BLaER1 treated with 17β-estradiol and CSF1 and Interleukin-3, amounts not matched to agents 10 nM and 100 nM (cell line): ENCODE measurements around the gene RFX1.
"Not testable (repeated sequence)": the region's sequence is repeated elsewhere in the genome, so short reads cannot be mapped to it uniquely, and the experiment has no call there.

Experiments used
- H3K27ac ChIP-seq, 11 experiments: shearing (Covaris generic); formaldehyde crosslinking; 2 replicates each; pipeline ENCODE4 v1.8.1; 2022
- H3K27me3 ChIP-seq, 11 experiments: shearing (Covaris generic); formaldehyde crosslinking; 2 replicates each; pipeline ENCODE4 v1.8.1; 2022
- H3K36me3 ChIP-seq, 11 experiments: shearing (Covaris generic); formaldehyde crosslinking; 2 replicates each; pipeline ENCODE4 v1.8.1; 2022
- H3K4me1 ChIP-seq, 10 experiments: shearing (Covaris generic); formaldehyde crosslinking; 2 replicates each; pipeline ENCODE4 v1.8.1; 2022
- H3K4me2 ChIP-seq, 11 experiments: shearing (Covaris generic); formaldehyde crosslinking; 2 replicates each; pipeline ENCODE4 v1.8.1; 2022
- H3K4me3 ChIP-seq, 10 experiments: shearing (Covaris generic); formaldehyde crosslinking; 2 replicates each; pipeline ENCODE4 v1.8.1; 2022
- H3K9ac ChIP-seq, 11 experiments: shearing (Covaris generic); formaldehyde crosslinking; 2 replicates each; pipeline ENCODE4 v1.8.1; 2022
- H3K9me3 ChIP-seq, 11 experiments: shearing (Covaris generic); formaldehyde crosslinking; replicated peaks in 1 of 11; 2 replicates each; pipeline ENCODE4 v1.8.1; 2022
- H4K20me1 ChIP-seq, 11 experiments: shearing (Covaris generic); formaldehyde crosslinking; 2 replicates each; pipeline ENCODE4 v1.8.1; 2022
- Cebpa-rat ChIP-seq, 11 experiments: shearing (Covaris generic); IDR thresholded peaks; 2 replicates each; pipeline ENCODE4 v1.8.1; 2022

Gene RFX1

GRCh38 chr19:13975870-13976269 is 30.2 kb downstream of the RFX1 start:
- Histone ChIP-seq H3K9ac (no peak overlapping the region), H3K4me1 (peaks cover 23 to 32% (median 29%) of the 10 kb centered on the region in 10 experiments), H3K27ac (no peak overlapping the region), H4K20me1 (peaks cover 0 to 8% (median 0%) of the 10 kb centered on the region in 11 experiments; a peak in 2 of 22 replicates), H3K9me3 (no peaks in the 10 kb centered on the region), H3K4me2 (no peak overlapping the region), H3K36me3 (peaks cover 4 to 74% (median 45%) of the 10 kb centered on the region in 11 experiments; a peak in 19 of 22 replicates), H3K27me3 (peaks cover 12 to 27% (median 21%) of the 10 kb centered on the region in 11 experiments; a peak in 21 of 22 replicates), H3K4me3 (no peak overlapping the region)
- TF ChIP-seq Cebpa-rat (IDR thresholded peaks at IDR 0.05), result no peak

DNA sequence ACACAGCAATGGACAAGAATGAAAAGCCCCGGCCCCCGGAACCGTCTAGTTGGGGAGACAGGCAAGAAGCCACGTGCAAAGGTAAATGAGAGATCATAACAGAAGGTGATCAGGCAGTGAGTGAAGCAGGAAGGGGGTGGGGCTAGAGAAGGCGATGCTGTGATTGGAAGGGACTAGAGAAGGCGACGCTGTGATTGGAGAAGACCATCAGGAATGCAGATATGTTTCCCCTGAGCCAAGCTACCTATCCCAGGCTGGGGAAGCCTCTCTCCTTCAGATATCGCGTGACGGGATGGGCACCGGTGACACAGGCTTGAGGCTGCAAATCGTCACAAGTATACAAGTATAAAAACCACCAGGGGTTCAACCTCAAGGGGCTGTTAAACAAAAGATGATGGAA is 32.0 kb downstream of the RFX1 start:
- H3K9me3 ChIP-seq, result no peaks in the 10 kb centered on the region
- peaks cover 0 to 9% (median 5%) of the 10 kb centered on the region in 11 experiments; a peak in 20 of 22 replicates for H3K27me3 ChIP-seq
- H3K27ac ChIP-seq, result no peak overlapping the region
- no peak overlapping the region for H3K4me3 ChIP-seq
- peaks cover 14 to 81% (median 59%) of the 10 kb centered on the region in 11 experiments for H3K36me3 ChIP-seq
- H4K20me1 ChIP-seq, result peaks cover 0 to 8% (median 0%) of the 10 kb centered on the region in 11 experiments; a peak in 2 of 22 replicates
- TF ChIP-seq Cebpa-rat (IDR thresholded peaks at IDR 0.05), result no peak
- peaks cover 5 to 14% (median 11%) of the 10 kb centered on the region in 10 experiments for H3K4me1 ChIP-seq
- no peak overlapping the region for H3K4me2 ChIP-seq
- no peak overlapping the region for H3K9ac ChIP-seq

DNA sequence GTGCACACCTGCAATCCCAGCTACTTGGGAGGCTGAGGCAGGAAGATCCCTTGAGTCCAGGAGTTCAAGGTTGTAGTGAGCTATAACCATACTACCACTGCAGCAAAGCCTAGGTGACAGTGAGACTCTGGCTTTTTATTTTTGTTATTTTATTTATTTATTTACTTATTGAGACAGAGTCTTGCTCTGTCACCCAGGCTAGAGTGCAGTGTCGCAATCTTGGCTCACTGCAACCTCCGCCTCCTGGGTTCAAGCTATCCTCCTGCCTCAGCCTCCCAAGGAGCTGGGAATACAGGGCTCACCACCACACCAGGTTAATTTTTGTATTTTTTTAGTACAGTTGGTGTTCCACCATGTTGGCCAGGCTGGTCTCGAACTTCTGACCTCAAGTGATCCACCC is 32.6 kb downstream of the RFX1 start:
- peak in 2 of 11 experiments; percentile 38 to 47; a peak in 3 of 22 replicates for TF ChIP-seq Cebpa-rat (IDR thresholded peaks at IDR 0.05)
- not testable (repeated sequence) for H3K27me3 ChIP-seq, H3K4me3 ChIP-seq, H3K4me1 ChIP-seq, H3K27ac ChIP-seq, H3K9ac ChIP-seq, H3K4me2 ChIP-seq, H4K20me1 ChIP-seq, H3K9me3 ChIP-seq
- peaks cover 20 to 87% (median 65%) of the 10 kb centered on the region in 11 experiments for H3K36me3 ChIP-seq

DNA sequence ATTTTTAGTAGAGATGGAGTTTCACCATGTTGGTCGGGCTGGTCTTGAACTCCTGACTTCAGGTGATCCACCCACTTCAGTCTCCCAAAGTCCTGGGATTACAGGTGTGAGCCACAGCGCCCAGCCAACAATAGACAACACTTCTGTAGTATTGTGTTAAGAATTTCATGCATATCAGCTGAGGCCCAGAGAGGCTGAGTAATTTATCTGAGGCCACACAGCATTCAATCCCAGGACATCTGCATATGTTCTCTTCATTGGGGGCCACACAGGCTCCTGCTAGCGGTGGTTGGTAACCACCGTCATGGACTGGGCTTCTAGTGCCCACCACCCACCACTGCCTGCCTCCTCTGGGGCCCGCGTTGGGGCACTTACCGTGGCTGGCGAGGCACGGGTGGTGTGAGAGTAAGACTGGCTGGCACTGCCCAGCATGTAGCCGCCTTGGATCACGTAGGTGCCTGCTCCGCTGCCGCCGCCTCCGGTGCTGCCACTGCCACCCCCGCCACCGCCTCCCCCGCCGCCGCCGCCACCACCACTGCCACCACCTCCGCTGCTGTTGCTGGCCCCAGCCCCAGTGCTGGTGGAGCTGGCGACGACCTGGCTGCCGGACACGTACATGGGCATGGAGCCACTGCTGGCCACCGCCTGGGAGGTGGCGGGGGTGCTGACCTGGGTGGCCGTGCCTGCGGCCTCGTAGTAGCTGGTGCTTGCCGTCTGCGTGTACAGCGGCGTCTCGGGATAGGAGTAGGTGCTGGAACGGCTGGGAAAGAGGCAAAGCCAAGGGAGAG is 33.6 kb downstream of the RFX1 start:
- Histone ChIP-seq H3K9ac (no peak overlapping the region), H3K27ac (no peak overlapping the region), H3K4me1 (no peaks in the 10 kb centered on the region), H3K4me2 (no peak overlapping the region), H3K9me3 (no peaks in the 10 kb centered on the region), H4K20me1 (peaks cover 0 to 8% (median 0%) of the 10 kb centered on the region in 11 experiments; a peak in 2 of 22 replicates), H3K36me3 (peaks cover 29 to 93% (median 74%) of the 10 kb centered on the region in 11 experiments), H3K4me3 (no peak overlapping the region), H3K27me3 (no peaks in the 10 kb centered on the region)
- no peak for TF ChIP-seq Cebpa-rat (IDR thresholded peaks at IDR 0.05)

GRCh38 chr19:13971868-13972267 is 34.3 kb downstream of the RFX1 start:
- not testable (repeated sequence) for H3K27ac ChIP-seq, H3K4me1 ChIP-seq, H3K4me2 ChIP-seq, H3K4me3 ChIP-seq, H3K9ac ChIP-seq, H3K27me3 ChIP-seq, H4K20me1 ChIP-seq, H3K9me3 ChIP-seq
- peaks cover 36 to 99% (median 81%) of the 10 kb centered on the region in 11 experiments for H3K36me3 ChIP-seq

- no peak for TF ChIP-seq Cebpa-rat (IDR thresholded peaks at IDR 0.05)
Observed at GRCh38 chr19:13969897-13970296, 36.2 kb downstream of the RFX1 start.

DNA sequence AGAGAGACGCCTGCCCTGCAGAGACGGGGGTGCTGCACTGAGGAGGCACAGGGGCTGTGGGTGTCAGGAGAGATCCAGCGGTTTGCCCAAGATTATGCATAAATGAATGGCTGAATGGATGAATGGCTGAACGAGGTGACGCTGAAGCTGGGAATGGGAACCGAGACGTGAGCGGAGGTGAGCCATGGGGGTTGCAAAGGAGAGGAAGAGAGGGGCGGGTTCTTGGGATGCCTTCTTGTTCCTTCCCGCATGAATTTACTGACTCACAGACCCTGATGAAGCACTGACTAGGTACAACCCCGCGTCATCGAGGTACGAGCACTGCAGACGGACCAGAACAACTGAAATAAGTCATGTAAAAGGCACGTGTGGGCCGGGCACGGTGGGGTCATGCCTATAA is 37.1 kb downstream of the RFX1 start:
- no peak overlapping the region for H3K4me2 ChIP-seq
- no peak overlapping the region for H3K4me3 ChIP-seq
- H3K27ac ChIP-seq, result no peak overlapping the region
- peaks cover 47 to 99% (median 87%) of the 10 kb centered on the region in 11 experiments for H3K36me3 ChIP-seq
- H4K20me1 ChIP-seq, result peaks cover 0 to 9% (median 0%) of the 10 kb centered on the region in 11 experiments; a peak in 1 of 22 replicates
- H3K9me3 ChIP-seq, result no peaks in the 10 kb centered on the region
- H3K9ac ChIP-seq, result no peak overlapping the region
- TF ChIP-seq Cebpa-rat (IDR thresholded peaks at IDR 0.05), result no peak
- H3K4me1 ChIP-seq, result no peaks in the 10 kb centered on the region
- H3K27me3 ChIP-seq, result no peaks in the 10 kb centered on the region

More at GRCh38 chr19:13969897-13970296, 36.2 kb downstream of the RFX1 start:
- Histone ChIP-seq H4K20me1 (peaks cover 0 to 9% (median 0%) of the 10 kb centered on the region in 11 experiments; a peak in 1 of 22 replicates), H3K27ac (no peak overlapping the region), H3K36me3 (peaks cover 47 to 99% (median 91%) of the 10 kb centered on the region in 11 experiments), H3K9me3 (no peaks in the 10 kb centered on the region), H3K27me3 (no peaks in the 10 kb centered on the region), H3K9ac (no peak overlapping the region), H3K4me3 (no peak overlapping the region), H3K4me2 (no peak overlapping the region), H3K4me1 (no peaks in the 10 kb centered on the region)

DNA sequence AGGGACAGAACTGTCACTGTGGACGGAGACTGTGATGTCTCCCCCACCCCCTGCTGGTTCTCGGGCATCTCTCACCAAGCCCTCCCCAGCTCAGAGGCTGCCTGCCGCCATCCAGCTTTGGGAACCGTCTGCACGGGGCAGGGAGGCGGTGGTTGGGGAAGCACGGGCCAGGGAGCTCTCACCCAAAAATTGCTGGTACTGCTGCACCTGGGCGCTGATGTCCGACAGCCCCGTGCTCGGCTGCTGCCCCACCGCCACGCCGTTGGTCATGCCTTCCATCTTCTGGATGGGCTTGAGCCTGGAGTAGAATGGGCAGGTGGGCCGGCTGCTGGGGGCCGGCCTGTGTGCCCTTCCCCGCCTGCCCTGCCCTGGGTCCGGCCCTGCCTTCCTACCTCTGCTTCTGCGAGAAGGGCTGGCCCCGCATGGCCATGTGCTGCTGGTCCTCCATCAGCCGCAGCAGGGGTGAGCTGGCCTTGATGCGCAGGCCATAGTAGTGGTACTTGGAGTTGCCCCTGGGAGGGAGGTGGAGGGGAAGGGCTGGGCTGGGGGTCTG is 37.7 kb downstream of the RFX1 start:
- Histone ChIP-seq H3K36me3 (peaks cover 47 to 96% (median 85%) of the 10 kb centered on the region in 11 experiments), H3K4me1 (no peaks in the 10 kb centered on the region)
- TF ChIP-seq Cebpa-rat (IDR thresholded peaks at IDR 0.05), result no peak

DNA sequence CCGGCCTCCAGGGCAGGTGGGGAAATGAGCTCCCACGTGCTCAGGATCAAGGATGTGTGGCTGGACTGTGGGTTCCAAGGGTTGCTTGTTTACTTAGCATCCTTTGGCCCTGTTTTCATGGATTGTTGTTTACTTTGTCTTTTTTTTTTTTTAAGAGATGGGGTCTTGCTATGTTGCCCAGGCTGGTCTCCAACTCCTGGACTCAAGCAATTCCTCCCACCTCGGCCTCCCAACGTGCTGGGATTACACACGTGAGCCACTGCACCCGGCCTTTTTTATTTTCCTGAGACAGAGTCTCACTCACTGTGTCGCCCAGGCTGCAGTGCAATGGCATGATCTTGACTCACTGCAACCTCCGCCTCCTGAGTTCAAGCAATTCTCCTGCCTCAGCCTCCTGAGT is 38.9 kb downstream of the RFX1 start:
- H4K20me1 ChIP-seq, H3K9ac ChIP-seq, H3K4me2 ChIP-seq, H3K27me3 ChIP-seq, H3K9me3 ChIP-seq, H3K4me3 ChIP-seq, H3K27ac ChIP-seq, H3K4me1 ChIP-seq: not testable (repeated sequence)
- H3K36me3 ChIP-seq, result peaks cover 51 to 94% (median 81%) of the 10 kb centered on the region in 11 experiments

More for the DNA sequence above, 37.7 kb downstream of the RFX1 start:
- Histone ChIP-seq H3K27ac (no peak overlapping the region), H3K9me3 (no peaks in the 10 kb centered on the region), H4K20me1 (peaks cover 0 to 9% (median 0%) of the 10 kb centered on the region in 11 experiments; a peak in 1 of 22 replicates), H3K9ac (no peak overlapping the region), H3K27me3 (no peaks in the 10 kb centered on the region), H3K4me3 (no peak overlapping the region), H3K4me2 (no peak overlapping the region)
